Pulmonary artery endothelial cell (primary cell): ENCODE measurements around the gene CDH16. TPM values are rescaled to one million over a fixed set of nuclear protein-coding genes. Genes with fewer than 3 reads are reported as not detected.
A peak's percentile ranks its signal among the peaks of the same experiment; 100 is the strongest.
"Not testable (repeated sequence)": the region's sequence is repeated elsewhere in the genome, so short reads cannot be mapped to it uniquely, and the experiment has no call there.

Source experiments
- DNase-seq: peaks from one replicate; pipeline ENCODE4 v3.0.0-alpha.2; 2011; ENCODE audit warnings: low read depth, low spot score
- total RNA-seq: library from RNA; depleted of rRNA; stranded (reverse); fragments of >200 nt; gene quantifications from 2 replicates; pipeline ENCODE4 v1.2.3, GENCODE V29; 2014

CDH16 gene
- not detected in 2 replicates for total RNA-seq

- no peak for DNase-seq
These were observed at the start of gene CDH16 for GRCh38 chr16:66918803-66919568. Gene CDH16, minus strand, starts transcription at chr16:66918885. Its CDS starts 820 bp downstream, at chr16:66918065.

GRCh38 chr16:66964049-66964448 lies 45.4 kb upstream of the CDH16 start:
- DNase-seq, result no peak

GRCh38 chr16:66961914-66962313 lies 43.2 kb upstream of the CDH16 start:
- DNase-seq, result no peak

GRCh38 chr16:66961065-66961744 lies 42.5 kb upstream of the CDH16 start, which contains the start of gene CES3:
Gene CES3, plus strand, starts transcription at chr16:66961266. Its CDS starts 42 bp downstream, at chr16:66961308.
- peak; percentile 10 for DNase-seq

GRCh38 chr16:66960270-66960669 lies 41.6 kb upstream of the CDH16 start:
- no peak for DNase-seq

- DNase-seq, result no peak
These were observed 41.0 kb upstream of the CDH16 start for GRCh38 chr16:66959704-66960161.

GRCh38 chr16:66958857-66959703 lies 40.4 kb upstream of the CDH16 start:
- no peak for DNase-seq

GRCh38 chr16:66956154-66956457 lies 37.4 kb upstream of the CDH16 start:
- not testable (repeated sequence) for DNase-seq

GRCh38 chr16:66955363-66956153 lies 36.9 kb upstream of the CDH16 start:
- DNase-seq, result not testable (repeated sequence)

- no peak for DNase-seq
These were observed 35.5 kb upstream of the CDH16 start for GRCh38 chr16:66954097-66954659.

- DNase-seq, result no peak
These were observed 34.9 kb upstream of the CDH16 start for GRCh38 chr16:66953462-66954096.

GRCh38 chr16:66952430-66953110 lies 33.9 kb upstream of the CDH16 start:
- no peak for DNase-seq

- no peak for DNase-seq
These were observed 32.5 kb upstream of the CDH16 start for GRCh38 chr16:66950971-66951790.

- DNase-seq, result no peak
These were observed 31.8 kb upstream of the CDH16 start for GRCh38 chr16:66950437-66950836.

- no peak for DNase-seq
These were observed 30.8 kb upstream of the CDH16 start for GRCh38 chr16:66949472-66949871.

GRCh38 chr16:66948837-66949225 lies 30.1 kb upstream of the CDH16 start:
- DNase-seq, result no peak

GRCh38 chr16:66948134-66948836 lies 29.6 kb upstream of the CDH16 start:
- DNase-seq, result no peak
